Heart left ventricle (tissue), 13 donors: ENCODE data around the gene NCS1.

Source experiments
- CTCF ChIP-seq, 12 donors: fragments of 200-600 bp; sonication (generic) in 4 of 12; IDR thresholded peaks; one replicate each; pipeline versions ENCODE4 v1.5.0 to v1.8.0; 2018 to 2022; ENCODE audit warnings: antibody characterized with exemption in 12 of 12, mild to moderate bottlenecking in 5 of 12
- POLR2A ChIP-seq, 2 donors: fragments of 450-650 bp; IDR thresholded peaks; one replicate each; pipeline ENCODE4 v1.6.1; 2017; ENCODE audit warnings: antibody characterized with exemption in 2 of 2, mild to moderate bottlenecking in 2 of 2, moderate library complexity in 2 of 2
- donor health status: ischemic (EF 13 %, LVEDD 7.1; RV severe dilation, severe dysfunction).
- donor health status: DM: no; HTN: yes; CAD: no.
- donor health status: DM: no; HTN: no; CAD: no.
- donor health status: ischemic (EF 25% LVEDD 6.9; RV normal size, moderate dysfunction).
- donor health status: ischemic (EF 25% LVEDD 5.7; RV mildly dilated, moderate dysfunction).
- donor health status: ischemic (EF 35%, LVEDD 5.7; RV mildly dilated, moderate dysfunction).
- donor health status: nonischemic (EF 11% LVEDD 7.7; RV severe dilation, severe dysfunction).
- donor health status: DM: yes; HTN: yes; CAD: no.
- donor health status: PGD.
- donor health status: ischemic (EF 29% LVEDD 5.4; RV normal size, mild dysfunction).
- donor health status: nonischemic (EF 23%, LVEDD 6.1; RV moderate dilation, normal function).

- no peak for TF ChIP-seq POLR2A (IDR thresholded peaks at IDR 0.05)
- TF ChIP-seq CTCF (IDR thresholded peaks at IDR 0.05): no peak
Measured at GRCh38 chr9:130239741-130240241, 67.6 kb downstream of the NCS1 start.
